Epithelial cell of esophagus (primary cell): ENCODE measurements around the gene DDX49.

Experiments
- DNase-seq: peaks from one replicate; pipeline ENCODE4 v3.0.0; 2010; ENCODE audit warnings: low read depth
- H3K4me3 ChIP-seq: 2 replicates; pipeline ENCODE4 v1.5.1; 2011; ENCODE audit warnings: mild to moderate bottlenecking, low read length, control low read depth
- CTCF ChIP-seq: IDR thresholded peaks from 2 replicates; pipeline ENCODE4 v1.5.1; 2011; ENCODE audit warnings: low read depth, mild to moderate bottlenecking, low read length, control low read depth, inconsistent platforms; ENCODE audit not compliant: insufficient read depth; ENCODE audit errors: missing control alignments

The DDX49 gene

GRCh38 chr19:18897094-18898029, 22.2 kb upstream of the DDX49 start:
- no peak overlapping the region for H3K4me3 ChIP-seq
- TF ChIP-seq CTCF: no peak
- DNase-seq: no peak

- H3K4me3 ChIP-seq: no peak overlapping the region
- DNase-seq: no peak
- no peak for TF ChIP-seq CTCF
Measured at GRCh38 chr19:18898081-18898606, 21.4 kb upstream of the DDX49 start.

DNA sequence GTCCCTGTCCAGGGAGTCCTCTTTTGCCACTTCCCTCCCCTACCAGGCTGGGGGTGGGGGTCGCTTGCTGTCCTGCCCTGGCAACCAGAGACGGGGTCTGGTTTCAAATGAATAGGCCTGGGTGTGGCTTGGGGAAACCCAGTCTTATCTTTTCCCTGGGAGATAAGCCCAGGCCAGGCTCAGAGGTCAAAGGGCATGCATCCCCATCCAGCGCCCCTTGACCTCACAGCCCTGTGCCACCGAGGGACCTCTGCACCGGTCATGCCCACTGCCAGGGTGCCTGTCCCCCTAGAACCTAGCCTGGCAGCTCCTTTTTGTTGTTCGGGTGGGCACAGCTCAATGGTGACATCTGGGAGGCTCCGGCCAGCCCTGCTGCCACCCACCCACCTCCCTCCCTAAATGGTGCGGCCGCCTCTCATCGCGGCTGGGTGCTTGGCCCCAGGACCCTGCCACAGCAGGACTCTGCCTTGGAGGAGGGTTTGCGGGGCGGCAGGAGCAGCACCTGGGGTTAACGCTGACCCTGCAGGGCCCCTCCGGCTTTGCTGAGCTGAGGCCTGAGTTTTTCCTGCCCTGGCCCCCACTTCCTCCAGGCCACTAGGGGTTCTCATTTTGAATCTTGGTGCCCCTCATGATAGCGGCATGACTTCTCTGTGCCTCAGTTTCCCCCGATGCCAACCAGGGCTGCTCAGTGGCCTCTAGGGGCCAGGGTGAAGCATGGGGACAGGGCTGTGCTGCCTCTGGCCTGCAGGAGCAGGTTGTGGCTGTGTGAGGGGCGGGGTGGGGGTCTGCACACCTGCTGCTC, 20.7 kb upstream of the DDX49 start:
- DNase-seq: no peak
- no peak for TF ChIP-seq CTCF
- no peak overlapping the region for H3K4me3 ChIP-seq

GRCh38 chr19:18899624-18900560, 19.6 kb upstream of the DDX49 start:
- no peak for DNase-seq
- no peak overlapping the region for H3K4me3 ChIP-seq
- TF ChIP-seq CTCF: no peak

GRCh38 chr19:18900700-18901481, 18.6 kb upstream of the DDX49 start:
- no peak for TF ChIP-seq CTCF
- DNase-seq: no peak
- no peak overlapping the region for H3K4me3 ChIP-seq
